AG04450 (cell line): ENCODE measurements around the gene TOP2B. TPM values are rescaled to one million over a fixed set of nuclear protein-coding genes. Genes with fewer than 3 reads are reported as not detected.

ENCODE experiments used
- CTCF ChIA-PET: fragments of 300-600, 350-600 bp; formaldehyde crosslinking; extraction: SDS; loops from one replicate; lab custom pipeline; 2022; ENCODE audit warnings: antibody characterized with exemption, inconsistent platforms; lab: Charles Lee
- POLR2A ChIA-PET: fragments of 350-600 bp; formaldehyde crosslinking; extraction: SDS; loops from one replicate; lab custom pipeline; 2021; ENCODE audit warnings: antibody characterized with exemption, inconsistent platforms; lab: Yijun Ruan, JAX
- DNase-seq: peaks from one replicate; pipeline ENCODE4 v3.0.0-alpha.2; 2011; ENCODE audit warnings: low read depth, low spot score
- H3K27ac ChIP-seq: one replicate; pipeline ENCODE4 v1.5.1; 2012; ENCODE audit warnings: low read depth, low read length, control low read depth
- H3K27me3 ChIP-seq: one replicate; pipeline ENCODE4 v1.6.0; 2012; ENCODE audit warnings: low read length; ENCODE audit not compliant: control insufficient read depth, insufficient read depth
- H3K4me3 ChIP-seq: 2 replicates; pipeline ENCODE4 v1.5.1; 2011; ENCODE audit warnings: mild to moderate bottlenecking, low read depth, low read length, control low read depth
- H3K9me3 ChIP-seq: 2 replicates; pipeline ENCODE4 v1.5.1; 2012; ENCODE audit warnings: low read length; ENCODE audit not compliant: control insufficient read depth, insufficient read depth
- CTCF ChIP-seq: IDR thresholded peaks from 2 replicates; pipeline ENCODE4 v1.5.1; 2011; ENCODE audit warnings: low read depth, low read length, control low read depth, inconsistent platforms
- polyA plus RNA-seq: library from polyadenylated mRNA; depleted of rRNA; stranded (reverse); fragments of >200 nt; gene quantifications from 2 replicates; pipeline ENCODE4 v1.2.3, GENCODE V29; 2011

Gene TOP2B
- polyA plus RNA-seq, 1 experiment, result 95.9 TPM

- Histone ChIP-seq H3K4me3 (no peak overlapping the region), H3K9me3 (no peaks in the 10 kb centered on the region), H3K27me3 (no peaks in the 10 kb centered on the region), H3K27ac (no peak overlapping the region)
- no peak for TF ChIP-seq CTCF
- no peak for DNase-seq
- CTCF ChIA-PET, result interaction anchor here (0.8 to 1.3 kb wide), 2 partner anchors 9 to 200 kb away, joined by 3 to 7 read pairs; no protein-coding TSS in a partner anchor
- POLR2A ChIA-PET, result no interaction called here
These were observed 7.4 kb downstream of the TOP2B start for GRCh38 chr3:25657293-25657692.

GRCh38 chr3:25655659-25656058 is 9.0 kb downstream of the TOP2B start:
- CTCF ChIA-PET, result no interaction called here
- H3K27me3 ChIP-seq, result no peaks in the 10 kb centered on the region
- H3K27ac ChIP-seq, result no peak overlapping the region

GRCh38 chr3:25654576-25654975 is 10.1 kb downstream of the TOP2B start:
- no peaks in the 10 kb centered on the region for H3K27me3 ChIP-seq
- no peak for DNase-seq
- no peak overlapping the region for H3K4me3 ChIP-seq
- H3K9me3 ChIP-seq, result no peaks in the 10 kb centered on the region
- ChIA-PET POLR2A (no interaction called here), CTCF (no interaction called here)
- no peak for TF ChIP-seq CTCF
- H3K27ac ChIP-seq, result no peak overlapping the region

More at GRCh38 chr3:25655659-25656058, 9.0 kb downstream of the TOP2B start:
- POLR2A ChIA-PET, result no interaction called here
- Histone ChIP-seq H3K9me3 (no peaks in the 10 kb centered on the region), H3K4me3 (no peak overlapping the region)
- no peak for DNase-seq
- no peak for TF ChIP-seq CTCF

GRCh38 chr3:25653322-25653721 is 11.4 kb downstream of the TOP2B start:
- CTCF ChIA-PET, result no interaction called here
- no peak for DNase-seq
- no peak overlapping the region for H3K27ac ChIP-seq
- no peak for TF ChIP-seq CTCF
- POLR2A ChIA-PET, result no interaction called here
- H3K4me3 ChIP-seq, result no peak overlapping the region
- no peaks in the 10 kb centered on the region for H3K27me3 ChIP-seq
- no peaks in the 10 kb centered on the region; the same call in 1 of the 2 replicates for H3K9me3 ChIP-seq

GRCh38 chr3:25652921-25653320 is 11.8 kb downstream of the TOP2B start:
- POLR2A ChIA-PET, result no interaction called here
- H3K9me3 ChIP-seq, result no peaks in the 10 kb centered on the region; the same call in 1 of the 2 replicates
- CTCF ChIA-PET, result no interaction called here
- no peak for TF ChIP-seq CTCF
- H3K27ac ChIP-seq, result no peak overlapping the region
- no peak overlapping the region for H3K4me3 ChIP-seq
- no peak for DNase-seq
- H3K27me3 ChIP-seq, result no peaks in the 10 kb centered on the region
